Colon (tissue), 2 donors: ENCODE results near the gene SLC25A19.

ENCODE experiments used
- FAIRE-seq: peaks from 2 replicates; lab custom pipeline; 2012; peaks lifted over from hg19 to GRCh38; lab: Jason Lieb, UNC
- donor health status: control.
- donor health status: control.

SLC25A19 gene

DNA sequence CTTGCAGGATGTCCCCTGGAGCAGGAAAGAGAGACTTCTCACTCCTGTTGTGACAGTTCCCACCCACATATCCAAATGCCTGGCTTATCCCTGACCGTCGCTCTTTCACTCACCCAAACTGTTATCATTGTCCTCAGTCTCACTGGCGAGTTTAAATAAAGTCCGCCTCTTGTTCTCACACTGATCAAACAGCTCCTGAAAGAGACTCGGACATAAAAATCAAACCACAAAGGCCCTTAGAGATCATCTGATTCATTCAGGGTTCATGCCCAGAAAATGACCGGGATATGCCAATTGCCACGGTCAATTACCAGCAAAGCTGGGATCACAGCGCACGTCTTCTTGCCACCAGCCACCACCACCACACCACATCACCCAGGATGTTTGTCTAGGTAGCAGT, 47.7 kb downstream of the SLC25A19 start:
- no peak for FAIRE-seq

DNA sequence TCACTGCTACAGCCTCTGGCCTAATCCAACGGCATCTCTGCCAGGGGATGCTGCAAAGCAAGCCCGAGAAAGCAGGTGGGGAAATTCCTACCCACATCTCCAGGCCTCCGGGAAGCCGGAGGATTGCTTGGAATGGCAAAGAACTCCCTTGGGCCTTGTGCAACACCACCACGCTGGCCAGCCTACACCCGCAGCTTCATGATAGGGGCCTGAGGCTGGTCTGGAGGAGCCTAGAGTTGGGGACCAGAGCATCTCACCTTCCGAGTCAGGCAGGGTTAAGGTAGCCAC, 48.1 kb downstream of the SLC25A19 start:
- no peak for FAIRE-seq

GRCh38 chr17:75240394-75241142, 48.7 kb downstream of the SLC25A19 start:
- no peak for FAIRE-seq

DNA sequence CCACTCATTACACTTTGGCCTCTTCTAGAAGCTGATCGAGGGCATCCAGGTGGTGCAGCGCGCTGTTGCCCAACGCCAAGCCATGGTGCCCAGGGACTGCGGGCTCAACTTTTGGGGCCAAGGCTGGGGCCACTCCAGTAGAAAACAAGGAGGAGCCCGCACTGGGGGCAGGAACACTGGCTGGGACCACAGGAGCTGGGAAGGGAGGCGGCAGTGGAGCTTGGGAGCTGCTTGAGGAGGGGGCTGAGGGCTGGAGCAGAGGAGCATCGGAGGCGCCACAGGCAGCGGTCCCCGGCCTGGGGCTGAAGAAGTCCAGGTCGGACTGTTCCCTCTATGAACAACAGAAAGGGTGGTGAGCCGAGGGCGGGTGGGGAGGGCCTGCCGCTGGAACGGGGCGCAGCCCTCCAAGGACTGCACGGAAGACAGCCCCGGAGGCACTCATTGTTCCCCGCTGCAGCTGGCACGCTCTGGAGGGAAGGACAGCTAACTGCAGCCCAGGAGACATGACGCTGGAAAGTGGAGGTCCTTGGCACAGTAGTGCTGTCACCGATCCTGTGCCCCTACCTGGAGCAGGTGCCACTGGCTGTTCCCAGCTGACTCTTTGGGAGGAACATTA, 49.3 kb downstream of the SLC25A19 start:
- no peak for FAIRE-seq

DNA sequence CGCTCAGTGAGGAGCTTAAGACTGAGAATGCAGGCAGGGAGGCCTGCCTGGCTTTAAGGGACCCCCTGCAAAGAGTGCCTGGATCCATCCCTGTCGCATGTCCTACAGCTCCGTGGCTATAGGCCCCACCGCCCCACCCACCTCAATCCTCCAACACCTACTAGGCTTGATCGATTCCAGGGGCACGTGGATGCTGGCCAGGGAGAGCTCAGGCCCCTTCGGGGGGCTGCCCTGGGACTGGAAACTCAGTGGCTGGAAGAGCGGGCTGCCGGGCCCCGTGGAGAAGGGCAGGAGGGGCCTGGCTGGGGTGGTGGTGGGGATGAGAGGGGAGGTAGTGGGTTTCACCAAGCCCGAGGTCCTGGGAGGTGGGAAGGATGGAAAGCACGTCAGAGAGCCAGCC, 50.0 kb downstream of the SLC25A19 start:
- no peak for FAIRE-seq

DNA sequence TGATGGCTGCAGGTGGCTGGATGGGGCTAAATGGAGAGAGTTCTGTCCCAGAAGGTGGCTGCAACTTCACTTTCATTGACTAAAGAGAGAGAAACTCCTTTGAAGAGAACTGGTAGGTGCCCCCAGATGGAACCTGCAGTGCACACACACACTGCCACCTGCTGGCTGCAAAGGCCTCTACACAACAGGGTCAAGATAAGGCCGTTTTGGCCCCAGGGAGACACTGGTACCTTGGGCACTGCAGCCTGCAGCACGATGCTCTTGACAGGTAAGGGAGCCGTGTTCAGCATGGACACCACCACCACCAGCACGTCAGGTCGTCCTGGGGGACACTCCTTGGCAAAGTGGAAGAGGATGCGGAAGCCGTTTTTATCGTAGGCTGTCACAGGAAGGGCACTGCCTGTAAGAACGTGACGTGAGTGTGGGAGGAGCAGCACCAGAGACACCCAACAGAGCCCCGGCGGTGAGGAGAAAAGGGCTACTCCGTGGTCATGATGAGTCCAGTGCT, 50.5 kb downstream of the SLC25A19 start:
- no peak for FAIRE-seq

DNA sequence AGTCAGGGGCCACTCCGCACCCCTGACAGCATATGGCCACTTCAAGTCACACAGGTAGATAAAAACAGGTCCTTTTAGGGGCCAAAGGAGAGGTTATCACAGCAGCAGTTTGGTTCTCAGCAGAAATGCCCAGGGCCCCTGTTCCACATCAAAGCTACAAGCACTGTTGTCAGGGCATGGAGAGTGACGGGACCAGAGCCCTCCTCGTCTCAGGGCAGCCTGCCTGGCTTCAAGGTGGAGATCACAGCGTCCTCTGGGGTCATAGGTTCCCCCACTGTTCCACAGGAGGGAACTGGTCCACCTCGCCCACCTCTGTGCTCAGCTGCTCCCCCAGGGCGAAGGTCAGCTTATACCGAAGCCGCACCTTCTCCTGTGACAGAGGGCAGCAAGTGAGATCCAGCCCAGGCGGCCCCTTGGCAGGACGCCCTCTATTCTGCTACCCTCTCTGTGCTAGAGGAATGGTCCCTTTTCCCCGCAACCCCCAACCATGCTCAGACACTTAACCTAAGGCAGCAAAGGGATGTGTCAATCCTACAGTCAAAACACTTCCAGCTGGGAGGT, 51.1 kb downstream of the SLC25A19 start:
- FAIRE-seq, result no peak

DNA sequence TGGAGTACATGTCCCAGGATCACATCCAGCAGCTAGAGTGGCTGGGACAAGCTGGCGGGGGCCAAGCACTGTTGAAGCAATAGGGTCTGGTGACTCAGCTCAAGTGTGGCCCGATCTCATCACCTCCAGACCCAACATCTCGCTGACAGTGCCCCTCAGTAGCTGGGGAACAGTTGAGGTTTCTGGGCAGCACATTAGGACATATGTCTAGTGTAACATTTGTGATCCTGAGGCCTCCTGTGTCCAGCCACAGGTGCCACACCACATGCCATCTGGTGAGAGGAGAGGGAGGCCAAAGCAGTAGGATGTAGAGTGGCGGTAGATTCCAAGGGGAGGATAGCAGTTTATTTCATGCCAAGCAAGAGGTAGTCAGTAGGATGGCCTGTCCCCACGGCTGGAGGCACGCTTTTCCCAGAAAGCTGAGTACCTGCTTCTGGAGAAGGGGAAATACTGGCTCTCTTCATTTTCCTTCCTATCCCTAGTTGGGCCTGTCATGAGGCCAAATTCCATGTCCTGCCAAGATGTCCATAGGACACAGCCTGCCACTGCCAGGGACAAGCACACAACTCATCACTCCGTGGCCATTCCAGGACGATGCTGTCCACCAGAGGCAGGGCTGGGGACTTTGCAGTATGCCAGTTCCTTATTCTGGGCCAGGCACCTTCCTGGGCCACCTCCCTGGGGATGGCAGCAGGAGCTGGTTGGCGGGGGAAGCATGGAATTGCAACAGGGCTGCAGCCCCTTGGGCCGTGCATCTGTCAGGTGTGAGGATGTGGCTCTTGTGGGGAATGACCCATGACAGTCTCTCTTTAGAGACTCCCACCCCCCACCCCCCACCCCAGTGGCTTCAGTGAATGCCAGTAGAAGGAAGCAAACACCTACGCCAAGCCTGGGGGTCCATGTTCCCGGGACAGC, 51.9 kb downstream of the SLC25A19 start:
- no peak for FAIRE-seq

DNA sequence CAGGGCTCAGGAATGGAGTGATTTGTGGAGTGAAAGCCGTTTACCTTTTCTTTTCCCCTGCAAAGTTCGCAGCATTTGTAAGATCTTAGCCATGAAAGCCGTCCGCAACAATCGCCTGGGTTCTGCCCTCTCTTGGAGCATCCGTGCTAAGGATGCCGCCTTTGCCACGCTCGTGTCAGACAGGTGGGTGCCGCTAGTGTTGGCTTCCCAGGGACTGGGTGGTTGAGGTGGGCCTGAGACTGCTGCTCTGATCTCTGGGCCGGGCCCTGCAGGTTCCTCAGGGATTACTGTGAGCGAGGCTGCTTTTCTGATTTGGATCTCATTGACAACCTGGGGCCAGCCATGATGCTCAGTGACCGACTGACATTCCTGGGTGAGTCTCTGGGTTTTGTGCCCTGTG, 56.4 kb downstream of the SLC25A19 start:
- no peak for FAIRE-seq

DNA sequence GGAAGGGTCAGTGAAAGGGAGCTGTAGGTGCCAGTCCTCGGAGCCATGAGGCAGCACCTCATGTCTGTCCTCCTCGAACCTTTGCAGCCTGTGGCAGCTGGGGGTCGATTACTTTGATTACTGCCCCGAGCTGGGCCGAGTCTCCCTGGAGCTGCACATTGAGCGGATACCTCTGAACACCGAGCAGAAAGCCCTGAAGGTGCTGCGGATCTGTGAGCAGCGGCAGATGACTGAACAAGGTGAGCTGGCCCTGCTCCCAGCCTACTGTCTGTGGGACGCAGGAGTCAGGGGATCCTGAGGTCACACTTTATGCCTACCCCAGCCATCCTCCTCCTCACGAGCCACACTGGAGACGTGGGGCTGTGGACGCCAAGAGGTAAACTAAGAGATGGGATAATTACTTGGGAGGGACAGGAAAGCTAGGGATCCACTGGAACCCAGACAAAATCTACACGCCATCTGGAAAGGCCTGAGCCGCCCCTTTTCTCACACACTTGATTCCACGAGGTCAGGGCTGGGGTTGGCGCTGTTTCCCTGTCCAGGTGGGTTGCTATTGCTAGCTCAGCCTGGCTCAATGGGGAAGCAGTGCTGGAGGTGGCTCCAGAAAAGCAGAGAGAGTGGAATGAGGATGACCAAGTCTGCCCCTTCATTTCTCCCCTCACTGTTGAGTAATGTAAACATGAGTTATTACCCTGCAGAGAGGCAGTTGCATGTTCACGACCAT, 57.3 kb downstream of the SLC25A19 start:
- no peak for FAIRE-seq

GRCh38 chr17:75231071-75231470, 58.2 kb downstream of the SLC25A19 start:
- FAIRE-seq, result no peak

- FAIRE-seq, result no peak
Measured at GRCh38 chr17:75228847-75229246, 60.4 kb downstream of the SLC25A19 start.

- no peak for FAIRE-seq
Measured at GRCh38 chr17:75228305-75228704, 60.9 kb downstream of the SLC25A19 start.

GRCh38 chr17:75227729-75228128, 61.5 kb downstream of the SLC25A19 start:
- FAIRE-seq, result no peak

GRCh38 chr17:75225016-75225415, 64.2 kb downstream of the SLC25A19 start:
- FAIRE-seq, result no peak
